SK-N-SH (cell line): Measurements from ENCODE around the gene CPN1.

Experiments used
- RFX5 ChIP-seq: IDR thresholded peaks from 2 replicates; pipeline ENCODE4 v1.6.1; 2012; ENCODE audit warnings: mild to moderate bottlenecking, improper control_type of control experiment, low read length
- USF2 ChIP-seq: fragments of 150-350 bp; IDR thresholded peaks from 2 replicates; pipeline ENCODE4 v1.6.1; 2017; ENCODE audit warnings: antibody characterized with exemption, low read length, low read depth, borderline replicate concordance

DNA sequence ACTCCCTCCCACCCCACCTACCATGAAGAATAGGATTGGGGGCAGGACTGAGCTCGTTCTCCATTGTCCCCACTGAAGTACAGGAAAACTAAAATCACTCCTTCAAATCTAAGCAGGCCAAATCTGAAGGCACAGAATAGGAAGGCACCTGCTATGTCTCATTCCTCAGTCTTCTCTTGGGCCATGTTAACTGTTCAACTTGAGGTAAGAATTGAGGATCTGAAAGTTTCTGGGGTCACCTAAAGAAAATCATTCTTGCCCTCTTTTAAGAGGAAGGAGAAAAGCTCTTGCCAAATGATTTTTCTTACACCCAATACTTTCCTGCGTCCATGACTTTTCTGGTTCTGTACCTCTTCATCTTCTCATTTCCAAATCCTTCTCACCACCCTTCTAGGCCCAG, 4.9 kb downstream of the CPN1 start:
- TF ChIP-seq RFX5: no peak
- TF ChIP-seq USF2: no peak
